GM23248 (cell line): ENCODE measurements around the gene TBC1D13. TPM values are rescaled to one million over a fixed set of nuclear protein-coding genes. Genes with fewer than 3 reads are reported as not detected.

Experiments used
- DNase-seq: peaks from one replicate; pipeline ENCODE4 v3.0.0-alpha.2; 2015
- H2AFZ ChIP-seq: fragments of 200-600 bp; sonication (generic); 2 replicates; pipeline ENCODE4 v1.6.1; 2016; ENCODE audit warnings: antibody characterized with exemption
- H3F3A ChIP-seq: fragments of 200-600 bp; sonication (generic); 2 replicates; pipeline ENCODE4 v1.6.1; 2016; ENCODE audit warnings: mild to moderate bottlenecking, antibody characterized with exemption, mixed run types; ENCODE audit not compliant: insufficient read depth
- H3K27ac ChIP-seq: fragments of 200-600 bp; sonication (generic); 2 replicates; pipeline ENCODE4 v1.5.1; 2016; ENCODE audit warnings: mild to moderate bottlenecking
- H3K27me3 ChIP-seq: fragments of 200-600 bp; sonication (generic); replicated peaks from 2 replicates; pipeline ENCODE4 v1.6.1; 2016; ENCODE audit warnings: mild to moderate bottlenecking; ENCODE audit not compliant: insufficient read depth
- H3K36me3 ChIP-seq: fragments of 200-600 bp; sonication (generic); 2 replicates; pipeline ENCODE4 v1.6.1; 2016; ENCODE audit warnings: low read depth, mild to moderate bottlenecking
- H3K4me1 ChIP-seq: fragments of 200-600 bp; sonication (generic); 2 replicates; pipeline ENCODE4 v1.6.1; 2016; ENCODE audit warnings: mild to moderate bottlenecking; ENCODE audit not compliant: insufficient read depth
- H3K4me2 ChIP-seq: fragments of 200-600 bp; sonication (generic); one replicate; pipeline ENCODE4 v1.6.1; 2016; ENCODE audit warnings: mild to moderate bottlenecking; ENCODE audit not compliant: unreplicated experiment
- H3K4me3 ChIP-seq: fragments of 200-600 bp; sonication (generic); 2 replicates; pipeline ENCODE4 v1.5.1; 2016; ENCODE audit warnings: mild to moderate bottlenecking
- H3K79me2 ChIP-seq: fragments of 200-600 bp; sonication (generic); 2 replicates; pipeline ENCODE4 v1.6.1; 2016; ENCODE audit warnings: mild to moderate bottlenecking; ENCODE audit not compliant: insufficient read depth
- H3K9ac ChIP-seq: fragments of 200-600 bp; sonication (generic); 2 replicates; pipeline ENCODE4 v1.6.1; 2016; ENCODE audit warnings: mild to moderate bottlenecking
- H3K9me2 ChIP-seq: fragments of 200-600 bp; sonication (generic); 2 replicates; pipeline ENCODE4 v1.6.1; 2016; ENCODE audit warnings: mixed run types, mild to moderate bottlenecking, moderate library complexity; ENCODE audit not compliant: insufficient read depth
- H3K9me3 ChIP-seq: fragments of 200-600 bp; sonication (generic); one replicate; pipeline ENCODE4 v1.6.1; 2017; ENCODE audit warnings: low read depth
- H4K20me1 ChIP-seq: fragments of 200-600 bp; sonication (generic); 2 replicates; pipeline ENCODE4 v1.6.0; 2016; ENCODE audit not compliant: insufficient read depth
- EZH2 ChIP-seq: fragments of 200-600 bp; sonication (generic); IDR thresholded peaks from 2 replicates; pipeline ENCODE4 v1.6.1; 2018; ENCODE audit warnings: antibody characterized with exemption, mild to moderate bottlenecking; ENCODE audit not compliant: insufficient read depth, poor library complexity, severe bottlenecking
- EZH2phosphoT487 ChIP-seq: fragments of 200-600 bp; sonication (generic); IDR thresholded peaks from 2 replicates; pipeline ENCODE4 v1.6.1; 2018; ENCODE audit warnings: antibody characterized with exemption, moderate library complexity, mild to moderate bottlenecking, low read depth; ENCODE audit not compliant: insufficient read depth
- WGBS, 2 experiments: methylation state at CpG; one replicate each; pipeline ENCODE4 v1.1.6; 2015 to 2017; ENCODE audit warnings: low lambda C conversion rate in 2 of 2, low coverage in 1 of 2; ENCODE audit errors: missing lambda C conversion rate in 2 of 2; 5-methylcytosine and 5-hydroxymethylcytosine counted together
- in situ Hi-C: fragments of 300-500 bp; cut with MboI; formaldehyde crosslinking; loops from 2 replicates; pipeline ENCODE4 v1.15.0; 2020
- polyA plus RNA-seq: library from polyadenylated mRNA; unstranded; fragments of >200 nt; fragmentation: Nextera tagmentation; extraction: Ambion mirVana; gene quantifications from 2 replicates; pipeline ENCODE4 v1.2.1, GENCODE V29; 2016
- total RNA-seq: library from RNA; depleted of rRNA; stranded (reverse); fragments of >200 nt; shearing (Covaris generic); gene quantifications from 2 replicates; pipeline ENCODE4 v1.2.3, GENCODE V29; 2014; rRNA removed

Gene TBC1D13, protein sequence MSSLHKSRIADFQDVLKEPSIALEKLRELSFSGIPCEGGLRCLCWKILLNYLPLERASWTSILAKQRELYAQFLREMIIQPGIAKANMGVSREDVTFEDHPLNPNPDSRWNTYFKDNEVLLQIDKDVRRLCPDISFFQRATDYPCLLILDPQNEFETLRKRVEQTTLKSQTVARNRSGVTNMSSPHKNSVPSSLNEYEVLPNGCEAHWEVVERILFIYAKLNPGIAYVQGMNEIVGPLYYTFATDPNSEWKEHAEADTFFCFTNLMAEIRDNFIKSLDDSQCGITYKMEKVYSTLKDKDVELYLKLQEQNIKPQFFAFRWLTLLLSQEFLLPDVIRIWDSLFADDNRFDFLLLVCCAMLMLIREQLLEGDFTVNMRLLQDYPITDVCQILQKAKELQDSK
- total RNA-seq (15.7 and 17.3 TPM in 2 replicates), polyA plus RNA-seq (21.9 and 25.3 TPM in 2 replicates)

DNA sequence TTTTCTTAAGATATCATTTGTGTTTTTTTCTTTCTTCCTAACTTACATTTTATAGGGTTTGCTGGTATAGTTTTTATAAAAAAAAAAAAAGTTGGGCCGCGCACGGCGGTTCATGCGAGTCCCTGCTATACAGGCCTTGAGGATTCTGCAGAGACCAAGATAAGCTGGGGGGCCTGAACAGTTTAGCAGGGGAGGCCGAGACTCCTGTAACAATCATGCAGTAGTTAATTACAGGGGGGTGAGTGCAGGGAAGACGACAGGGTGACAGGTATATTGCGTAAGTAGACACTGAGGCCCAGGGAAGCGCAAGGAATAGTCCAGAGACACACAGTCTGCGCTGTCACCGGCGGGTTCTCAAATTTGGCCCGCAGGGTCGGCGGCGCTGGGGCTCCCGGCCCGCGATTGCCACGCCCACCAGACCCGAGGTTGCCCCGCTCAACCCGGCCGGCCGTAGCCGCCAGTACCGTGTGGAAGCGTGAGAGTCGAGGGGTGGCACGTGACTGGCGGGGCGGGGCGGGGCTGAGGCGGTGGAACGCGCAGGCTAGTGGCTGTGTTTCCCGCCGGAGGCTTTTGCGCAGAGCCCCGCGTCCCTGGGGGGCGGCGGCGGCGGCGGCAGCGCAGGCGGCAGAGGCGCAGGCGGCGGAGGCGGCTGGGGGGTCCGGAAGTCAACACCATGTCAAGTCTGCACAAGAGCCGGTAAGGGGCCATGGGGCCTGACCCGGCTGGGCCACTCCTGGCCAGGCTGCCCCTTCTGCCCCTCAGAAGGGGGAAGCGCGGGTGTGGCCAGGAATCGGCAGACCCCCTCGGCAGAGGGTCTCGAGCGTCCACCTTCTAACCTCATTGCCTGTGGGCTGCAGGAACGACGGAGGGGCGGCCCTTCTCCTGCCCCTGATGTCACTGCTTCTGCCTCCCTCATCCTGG is at the start of gene TBC1D13:
TSS of gene TBC1D13 (plus strand) at position 573 of the 921 bp plus-strand sequence. CDS start at position 674, 101 bp downstream.
- no peaks in the 10 kb centered on the region for H3K9me3 ChIP-seq
- peak within 1 kb of the TSS; percentile 99 for H2AFZ ChIP-seq
- no peak for TF ChIP-seq EZH2phosphoT487
- TF ChIP-seq EZH2, result no peak
- H3F3A ChIP-seq, result 0 out of 2 replicates have a peak, but pooled peaks cover 5% of the 10 kb centered on the region
- H3K79me2 ChIP-seq, result peaks cover 27% of the 10 kb centered on the region
- no peaks in the 10 kb centered on the region for H3K27me3 ChIP-seq
- peak within 1 kb of the TSS; percentile 49 for H3K27ac ChIP-seq
- H3K4me1 ChIP-seq, result peaks cover 7% of the 10 kb centered on the region
- peak within 1 kb of the TSS; percentile 98 for H3K4me2 ChIP-seq
- peak within 1 kb of the TSS; percentile 91 for H3K4me3 ChIP-seq
- H4K20me1 ChIP-seq, result no peaks in the 10 kb centered on the region
- DNase-seq, result peak; percentile 92
- 7 to 10% methylated on average over 34 to 62 of the region's 64 CpGs for WGBS, 2 experiments
- H3K36me3 ChIP-seq, result no peaks in the 10 kb centered on the region; the same call in 1 of the 2 replicates
- H3K9me2 ChIP-seq, result no peaks in the 10 kb centered on the region
- peak within 1 kb of the TSS; percentile 86 for H3K9ac ChIP-seq
- in situ Hi-C loops, result no loop called here

DNA sequence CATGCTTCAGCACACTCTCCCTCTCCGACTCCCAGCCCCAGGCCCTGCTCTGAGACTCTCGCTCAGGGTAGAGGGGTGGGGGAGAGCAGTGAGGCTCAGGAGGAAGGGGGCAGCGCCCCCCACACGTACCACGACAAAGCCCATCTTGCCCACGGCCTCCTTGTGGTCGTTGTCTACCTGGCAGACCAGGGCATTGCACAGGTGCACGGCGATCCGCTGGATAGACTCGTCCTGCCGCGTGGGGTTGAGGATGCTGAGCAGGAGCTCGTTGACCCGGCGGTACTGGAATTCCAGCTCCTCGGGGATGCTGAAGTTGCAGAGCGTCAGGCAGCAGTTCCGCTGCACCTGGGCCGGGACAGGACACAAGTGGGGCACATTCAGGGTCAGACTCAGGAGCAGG is 44.7 kb upstream of the TBC1D13 start:
- Histone ChIP-seq H3K9me2 (no peaks in the 10 kb centered on the region), H3K9ac (no peak overlapping the region), H3K4me2 (no peak overlapping the region), H3K36me3 (no peaks in the 10 kb centered on the region), H3K79me2 (no peaks in the 10 kb centered on the region), H3F3A (no peaks in the 10 kb centered on the region), H2AFZ (no peak overlapping the region), H3K27ac (no peak overlapping the region), H3K27me3 (no peaks in the 10 kb centered on the region), H3K4me1 (no peaks in the 10 kb centered on the region), H3K4me3 (no peak overlapping the region), H4K20me1 (no peaks in the 10 kb centered on the region), H3K9me3 (no peaks in the 10 kb centered on the region)
- TF ChIP-seq EZH2phosphoT487, result no peak
- no peak for TF ChIP-seq EZH2
- WGBS, 2 experiments, result 96 to 97% methylated on average over 20 of the region's 20 CpGs
- no peak for DNase-seq
- in situ Hi-C loops, result no loop called here

DNA sequence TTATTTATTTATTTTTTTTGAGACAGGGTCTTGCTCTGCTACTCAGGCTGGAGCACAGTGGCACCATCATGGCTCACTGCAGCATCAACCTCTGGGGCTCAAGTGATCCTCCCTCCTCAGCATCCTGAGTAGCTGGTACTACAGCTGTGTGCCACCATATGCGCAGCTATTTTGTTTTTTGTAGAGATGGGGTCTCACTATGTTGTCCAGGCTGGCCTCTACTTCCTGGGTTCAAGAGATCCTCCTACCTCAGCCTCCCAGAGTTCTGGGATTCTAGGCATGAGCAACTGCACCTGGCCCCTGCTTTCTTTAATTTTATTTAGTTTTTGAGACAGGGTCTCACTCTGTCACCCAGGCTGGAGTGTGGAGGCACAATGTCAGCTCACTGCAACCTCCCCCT is 43.6 kb upstream of the TBC1D13 start:
- Histone ChIP-seq H3K79me2 (no peaks in the 10 kb centered on the region), H3K4me3 (no peak overlapping the region), H3K9me3 (no peaks in the 10 kb centered on the region), H3K9ac (no peak overlapping the region), H3K4me2 (no peak overlapping the region), H3K36me3 (no peaks in the 10 kb centered on the region), H3K4me1 (no peaks in the 10 kb centered on the region), H2AFZ (no peak overlapping the region), H3F3A (no peaks in the 10 kb centered on the region), H3K9me2 (no peaks in the 10 kb centered on the region), H4K20me1 (no peaks in the 10 kb centered on the region), H3K27ac (no peak overlapping the region), H3K27me3 (no peaks in the 10 kb centered on the region)
- WGBS, 2 experiments, result 94 to 97% methylated on average over 1 of the region's 1 CpG
- no peak for TF ChIP-seq EZH2
- no peak for TF ChIP-seq EZH2phosphoT487
- in situ Hi-C loops, result no loop called here
- DNase-seq, result no peak

DNA sequence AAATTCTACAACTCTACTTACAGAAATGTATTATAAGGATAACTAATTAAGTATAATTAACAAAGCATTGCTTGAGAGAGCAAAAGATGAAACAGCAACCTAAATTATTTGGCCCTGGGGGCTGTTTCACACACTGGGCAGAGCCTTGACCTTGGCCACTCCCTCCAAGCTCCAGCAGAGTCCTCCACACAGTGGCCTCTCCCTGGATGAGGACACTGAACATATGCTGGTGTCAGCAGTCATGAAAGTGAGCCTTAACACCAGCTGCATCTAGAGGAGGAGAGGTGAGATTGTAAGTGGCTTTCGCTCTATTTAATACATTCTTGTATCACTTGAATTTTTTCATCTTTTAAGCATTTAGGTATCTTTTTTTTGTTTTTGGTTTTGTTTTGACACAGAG is 39.8 kb upstream of the TBC1D13 start:
- no peaks in the 10 kb centered on the region for H3K4me1 ChIP-seq
- no peaks in the 10 kb centered on the region for H3K9me2 ChIP-seq
- H4K20me1 ChIP-seq, result no peaks in the 10 kb centered on the region
- no peaks in the 10 kb centered on the region for H3K36me3 ChIP-seq
- no peak overlapping the region for H2AFZ ChIP-seq
- H3K79me2 ChIP-seq, result no peaks in the 10 kb centered on the region
- 100% methylated on average over 1 of the region's 1 CpG for WGBS, 2 experiments
- no peaks in the 10 kb centered on the region for H3K27me3 ChIP-seq
- H3F3A ChIP-seq, result no peaks in the 10 kb centered on the region
- no peak overlapping the region for H3K4me2 ChIP-seq
- no peak overlapping the region for H3K27ac ChIP-seq
- H3K9ac ChIP-seq, result no peak overlapping the region
- in situ Hi-C loops, result no loop called here
- H3K9me3 ChIP-seq, result no peaks in the 10 kb centered on the region
- H3K4me3 ChIP-seq, result no peak overlapping the region
- no peak for DNase-seq
- TF ChIP-seq EZH2 (no peak), EZH2phosphoT487 (no peak)
